ENCODE data around the gene DET1.
"Not testable (repeated sequence)": the region's sequence is repeated elsewhere in the genome, so short reads cannot be mapped to it uniquely, and the experiment has no call there.

DET1 gene

DNA sequence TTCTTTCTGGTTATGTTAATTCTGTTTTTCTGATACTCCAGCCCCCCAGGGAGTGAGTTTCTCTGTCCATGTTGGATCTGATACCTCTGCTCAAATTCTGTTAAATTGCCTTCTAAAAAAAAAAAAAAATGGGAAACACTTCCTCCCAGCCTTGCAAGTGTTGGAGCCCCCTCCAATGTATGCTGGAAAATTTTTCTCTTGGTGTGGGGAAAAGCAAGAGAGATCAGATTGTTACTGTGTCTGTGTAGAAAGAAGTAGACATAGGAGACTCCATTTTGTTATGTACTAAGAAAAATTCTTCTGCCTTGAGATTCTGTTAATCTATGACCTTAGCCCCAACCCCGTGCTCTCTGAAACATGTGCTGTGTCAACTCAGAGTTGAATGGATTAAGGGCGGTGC lies 6.1 kb downstream of the DET1 start:
- DNase-seq (ENCODE audit: low read depth), result not testable (repeated sequence)

- DNase-seq (ENCODE audit: low read depth), result no peak
Measured at GRCh38 chr15:88539441-88539840, 7.0 kb downstream of the DET1 start.

- no peak for DNase-seq (ENCODE audit: low read depth)
Measured at GRCh38 chr15:88538972-88539371, 7.5 kb downstream of the DET1 start.

- DNase-seq (ENCODE audit: low read depth), result no peak
Measured at GRCh38 chr15:88537591-88538317, 8.7 kb downstream of the DET1 start.

- no peak for DNase-seq (ENCODE audit: low read depth)
Measured at GRCh38 chr15:88535607-88536313, 10.7 kb downstream of the DET1 start.

DNA sequence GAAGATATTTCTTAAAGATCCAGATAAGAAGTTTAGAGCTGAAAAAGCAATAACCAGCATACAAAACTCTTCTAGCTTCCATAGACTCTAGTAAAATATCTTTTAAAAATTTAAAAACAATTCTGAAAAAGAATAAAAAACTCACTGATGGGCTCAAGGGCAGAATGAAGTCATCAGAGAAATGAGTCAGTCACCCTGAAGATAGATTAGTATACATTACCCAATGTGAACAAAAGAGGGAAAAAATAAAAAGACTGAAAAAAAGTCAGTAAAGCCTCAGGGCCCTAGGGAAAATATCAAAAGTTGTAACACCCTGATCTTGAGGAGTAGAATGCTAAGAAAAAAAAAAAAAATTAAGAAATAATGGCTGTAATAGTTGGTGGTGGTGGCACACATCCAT lies 11.4 kb downstream of the DET1 start:
- DNase-seq (ENCODE audit: low read depth), result no peak

GRCh38 chr15:88533376-88533775 lies 13.1 kb downstream of the DET1 start:
- no peak for DNase-seq (ENCODE audit: low read depth)

DNA sequence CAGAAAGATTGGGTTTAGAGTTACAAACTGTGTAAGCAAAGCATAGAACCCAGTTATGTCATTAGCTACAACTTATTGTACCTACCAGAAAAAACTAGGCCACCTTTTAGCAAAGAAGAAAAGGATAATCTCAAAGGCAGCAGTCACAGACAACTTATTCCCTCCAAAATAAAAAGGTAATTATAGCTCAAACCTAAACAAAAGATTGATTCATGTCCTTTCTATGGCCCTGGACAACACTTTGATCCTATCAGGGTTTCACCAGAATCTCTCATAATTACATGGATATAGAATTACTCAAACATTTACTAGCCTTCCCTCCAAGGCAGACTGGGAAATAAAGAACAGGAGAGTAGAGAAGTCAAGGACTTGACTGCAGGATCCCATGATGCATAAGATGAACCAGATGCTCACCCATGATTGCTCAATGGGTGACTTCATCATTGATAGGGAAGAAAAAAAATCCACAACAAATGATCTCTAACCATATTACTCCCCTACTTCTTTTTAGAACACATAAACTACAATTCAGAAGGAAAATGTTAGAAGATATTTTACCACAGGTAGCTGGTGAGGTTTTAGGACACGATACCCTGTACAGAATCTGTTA lies 17.4 kb downstream of the DET1 start:
- DNase-seq (ENCODE audit: low read depth), result no peak

DNA sequence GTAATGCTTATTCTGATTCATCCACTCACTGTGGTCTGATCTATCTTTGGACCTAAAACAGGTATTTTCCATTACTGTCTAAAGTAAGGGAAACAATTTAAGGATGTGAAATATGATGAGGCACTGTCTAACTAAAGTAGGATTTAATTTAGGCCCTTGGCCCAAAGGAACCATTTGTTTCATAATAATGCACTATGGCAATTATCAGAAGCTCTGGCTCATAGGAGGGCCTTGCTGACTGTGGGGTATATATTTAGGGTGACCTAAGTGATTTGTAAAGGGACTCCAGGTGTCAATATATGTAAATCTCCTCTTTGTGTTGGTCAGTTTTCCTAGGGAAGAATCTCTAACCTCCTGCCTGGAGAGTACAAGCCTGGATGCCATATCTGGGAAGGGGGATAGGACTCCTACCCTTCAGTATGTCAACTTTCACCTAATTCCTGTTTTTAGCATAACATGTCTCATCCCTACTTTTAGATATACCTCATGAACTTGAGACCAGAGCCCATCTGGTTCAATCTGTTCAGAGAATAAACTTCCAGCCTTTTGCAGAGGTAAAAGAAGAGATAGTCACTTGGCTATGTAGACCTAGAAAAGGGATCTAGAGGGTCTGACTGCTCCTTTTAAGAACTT lies 20.1 kb downstream of the DET1 start:
- DNase-seq (ENCODE audit: low read depth), result no peak

- DNase-seq (ENCODE audit: low read depth), result no peak
Measured at GRCh38 chr15:88525418-88525817, 21.1 kb downstream of the DET1 start.

DNA sequence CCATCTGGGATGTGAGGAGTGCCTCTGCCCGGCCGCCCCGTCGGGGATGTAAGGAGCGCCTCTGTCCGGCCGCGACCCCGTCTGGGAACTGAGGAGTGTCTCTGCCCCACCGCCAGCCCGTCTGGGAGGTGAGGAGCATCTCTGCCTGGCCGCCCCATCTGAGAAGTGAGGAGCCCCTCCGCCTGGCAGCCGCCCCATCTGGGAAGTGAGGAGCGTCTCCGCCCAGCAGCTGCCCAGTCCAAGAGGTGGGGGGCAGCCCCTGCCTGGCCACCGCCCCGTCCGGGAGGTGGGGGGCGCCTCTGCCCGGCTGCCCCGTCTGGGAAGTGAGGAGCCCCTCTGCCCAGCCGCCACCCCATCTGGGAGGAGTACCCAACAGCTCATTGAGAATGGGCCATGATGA lies 22.4 kb downstream of the DET1 start:
- not testable (repeated sequence) for DNase-seq (ENCODE audit: low read depth)

GRCh38 chr15:88518903-88519302 lies 27.6 kb downstream of the DET1 start:
- DNase-seq (ENCODE audit: low read depth), result no peak

DNA sequence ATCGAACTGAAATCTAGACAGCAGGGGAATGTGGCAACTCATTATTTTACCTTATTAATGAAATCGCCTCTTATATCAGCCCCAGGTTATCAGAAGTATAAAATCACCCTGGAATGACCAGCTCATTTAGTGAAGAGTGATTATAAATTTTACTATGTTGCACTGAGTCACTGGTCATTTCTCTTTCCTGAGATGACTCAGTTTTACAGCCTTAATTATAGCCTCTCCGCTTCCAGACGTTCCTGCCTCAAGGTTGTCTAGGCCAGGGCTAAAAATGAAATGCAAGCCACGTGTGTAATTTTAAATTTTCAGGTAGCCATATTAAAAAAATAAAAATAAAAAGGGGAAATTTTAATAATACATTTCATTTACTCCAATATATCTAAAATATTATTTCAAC lies 33.3 kb downstream of the DET1 start:
- DNase-seq (ENCODE audit: low read depth), result no peak

- DNase-seq (ENCODE audit: low read depth), result no peak
Measured at GRCh38 chr15:88512601-88513000, 33.9 kb downstream of the DET1 start.

DNA sequence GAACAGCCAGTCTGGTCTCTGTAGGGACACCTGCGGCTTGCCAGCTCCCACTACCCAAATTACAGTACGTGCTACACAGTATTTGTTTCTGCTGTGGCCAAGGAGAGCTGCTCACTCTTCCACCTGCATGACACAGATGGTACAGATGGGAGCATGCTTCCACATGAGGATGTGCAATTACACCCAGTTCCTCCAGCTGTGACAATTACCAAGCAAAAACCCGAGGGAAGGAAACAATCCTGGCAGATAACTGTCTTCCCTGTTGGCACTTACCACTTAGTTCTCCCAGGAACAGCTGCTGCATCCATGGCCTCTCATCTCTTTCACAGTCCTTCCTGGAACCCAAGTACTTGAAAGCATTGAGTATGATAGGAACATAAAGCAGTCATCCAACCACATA lies 34.4 kb downstream of the DET1 start:
- DNase-seq (ENCODE audit: low read depth), result no peak

- DNase-seq (ENCODE audit: low read depth), result no peak
Measured at GRCh38 chr15:88511161-88511560, 35.3 kb downstream of the DET1 start.

- DNase-seq (ENCODE audit: low read depth), result no peak
Measured at GRCh38 chr15:88509964-88510363, 36.5 kb downstream of the DET1 start.

DNA sequence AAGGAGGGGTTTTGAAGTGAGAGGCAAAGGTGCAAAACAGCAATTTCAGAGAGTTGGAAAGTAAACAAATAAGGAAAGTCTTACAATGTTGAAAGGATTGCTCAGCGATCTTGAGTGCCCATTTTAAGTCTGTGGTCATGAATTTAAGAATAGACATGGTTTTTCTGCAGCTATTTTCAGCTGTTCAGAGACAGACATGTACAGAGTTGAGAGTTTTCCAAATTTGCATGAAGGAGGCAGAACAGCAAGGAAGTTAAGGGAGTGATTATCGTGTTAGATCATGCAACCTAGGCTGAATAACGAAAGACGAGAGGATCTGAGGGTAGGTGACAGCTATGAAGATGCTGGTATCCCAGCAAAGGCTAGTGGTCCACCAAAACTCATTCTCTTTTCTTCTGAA lies 37.2 kb downstream of the DET1 start:
- DNase-seq (ENCODE audit: low read depth), result no peak

GRCh38 chr15:88506628-88507027 lies 39.9 kb downstream of the DET1 start:
- no peak for DNase-seq (ENCODE audit: low read depth)

- DNase-seq (ENCODE audit: low read depth), result no peak
Measured at GRCh38 chr15:88505721-88506120, 40.8 kb downstream of the DET1 start.

DNA sequence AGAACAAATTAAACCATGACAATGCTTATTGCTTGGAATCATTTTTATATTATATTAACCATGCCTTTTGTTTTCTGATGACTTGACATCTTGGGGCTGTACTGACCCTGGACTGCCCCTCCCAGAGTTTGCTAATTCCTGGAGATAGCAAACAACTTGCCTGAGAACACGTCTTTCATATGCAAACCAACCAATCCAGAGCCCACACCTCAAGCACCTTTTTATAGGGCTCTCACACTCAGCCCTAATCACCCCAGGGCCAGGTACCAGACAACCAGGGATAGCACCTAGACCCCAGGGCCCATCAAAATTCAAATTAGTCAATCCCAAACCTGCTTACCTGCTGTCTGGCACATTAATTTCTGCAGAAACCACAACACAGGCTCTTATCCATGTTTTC lies 42.0 kb downstream of the DET1 start:
- no peak for DNase-seq (ENCODE audit: low read depth)

GRCh38 chr15:88498996-88499395 lies 47.5 kb downstream of the DET1 start:
- no peak for DNase-seq (ENCODE audit: low read depth)
